ENCODE results near the gene VSTM5. TPM values are rescaled to one million over a fixed set of nuclear protein-coding genes. Genes with fewer than 3 reads are reported as not detected.

Gene VSTM5
- total RNA-seq, 1 experiment from 2014 or later: not detected

GRCh38 chr11:93895106-93895862, 44.9 kb upstream of the VSTM5 start:
- no peaks in the 10 kb centered on the region for H3K4me1 ChIP-seq (ENCODE audit: insufficient read depth, low read length)
- no peak overlapping the region for H3K23ac ChIP-seq (ENCODE audit: insufficient read length, low read depth, low read length)
- no CpG with 5 or more reads among the region's 5 CpGs for WGBS (ENCODE audit: extremely low coverage, insufficient read length, low lambda C conversion rate)
- no peak overlapping the region for H4K5ac ChIP-seq (ENCODE audit: insufficient read length, low read depth, low read length)
- peak; percentile 81 for TF ChIP-seq CTCF (conservative IDR thresholded peaks at IDR 0.05)
- Mint-ChIP-seq H3K27ac (no peak overlapping the region), H3K9me3 (peaks cover 11 to 12% of the 10 kb centered on the region in 2 experiments), H3K4me3 (no peak overlapping the region), H3K4me1 (peaks cover 2 to 8% of the 10 kb centered on the region in 2 experiments; a peak in 3 of 4 replicates), H3K27me3 (ENCODE audit: low read depth) (peaks cover 9% of the 10 kb centered on the region), H3K36me3 (ENCODE audit: insufficient read depth in 1 of 3, low read depth in 3 of 3) (peaks cover 0 to 4% (median 0%) of the 10 kb centered on the region in 3 experiments; a peak in 1 of 7 replicates)
- no peaks in the 10 kb centered on the region for H3K23me2 ChIP-seq (ENCODE audit: insufficient read length, low read depth, low read length, poor library complexity, severe bottlenecking)
- no peak overlapping the region for H3K18ac ChIP-seq (ENCODE audit: insufficient read length, low read depth, low read length)
- H2BK15ac ChIP-seq (ENCODE audit: low read depth, low read length): no peak overlapping the region
- H3K9ac ChIP-seq (ENCODE audit: extremely low read depth, insufficient read length, low read length): no peak overlapping the region
- no peak overlapping the region for H2BK120ac ChIP-seq (ENCODE audit: low read depth, low read length, poor library complexity, severe bottlenecking)
- H3K14ac ChIP-seq (ENCODE audit: insufficient read depth, low read length): no peak overlapping the region
- H2BK20ac ChIP-seq (ENCODE audit: low read depth, low read length, poor library complexity, severe bottlenecking): no peak overlapping the region
- H2AK5ac ChIP-seq (ENCODE audit: insufficient read length, low read length): no peak overlapping the region
- DNase-seq: no peak
- no peaks in the 10 kb centered on the region for H4K20me1 ChIP-seq (ENCODE audit: control insufficient read depth, insufficient read depth, insufficient read length)
- H3K9me3 ChIP-seq (ENCODE audit: control insufficient read depth, low read depth, low read length): no peaks in the 10 kb centered on the region
- no peak overlapping the region for H4K91ac ChIP-seq (ENCODE audit: insufficient read length, low read depth, low read length)
- H3T11ph ChIP-seq (ENCODE audit: low read length): no peak overlapping the region
- H2BK12ac ChIP-seq (ENCODE audit: insufficient read length, low read depth, low read length): no peak overlapping the region
- H3K79me1 ChIP-seq (ENCODE audit: insufficient read depth, low read depth, low read length, poor library complexity, severe bottlenecking): no peaks in the 10 kb centered on the region
- no peak overlapping the region for H3K27ac ChIP-seq (ENCODE audit: insufficient read length, low read depth, low read length)
- no peak overlapping the region for H3K56ac ChIP-seq (ENCODE audit: insufficient read length, low read depth, low read length)
- no peak overlapping the region for H2BK5ac ChIP-seq (ENCODE audit: insufficient read length, low read length)
- H3K27me3 ChIP-seq (ENCODE audit: insufficient read depth, low read length): no peaks in the 10 kb centered on the region
- H3K4ac ChIP-seq (ENCODE audit: low read depth, low read length): no peak overlapping the region
- H3K79me2 ChIP-seq (ENCODE audit: insufficient read depth, low read length): no peaks in the 10 kb centered on the region
- H2AFZ ChIP-seq (ENCODE audit: low read length): no peak overlapping the region
- H4K8ac ChIP-seq (replicated peaks; ENCODE audit: insufficient read length, low read depth, low read length): no peak overlapping the region
- H3K4me2 ChIP-seq (ENCODE audit: insufficient read depth, insufficient read length, low read length): no peak overlapping the region
